ENCODE data around the gene ZNF354C.

DNA sequence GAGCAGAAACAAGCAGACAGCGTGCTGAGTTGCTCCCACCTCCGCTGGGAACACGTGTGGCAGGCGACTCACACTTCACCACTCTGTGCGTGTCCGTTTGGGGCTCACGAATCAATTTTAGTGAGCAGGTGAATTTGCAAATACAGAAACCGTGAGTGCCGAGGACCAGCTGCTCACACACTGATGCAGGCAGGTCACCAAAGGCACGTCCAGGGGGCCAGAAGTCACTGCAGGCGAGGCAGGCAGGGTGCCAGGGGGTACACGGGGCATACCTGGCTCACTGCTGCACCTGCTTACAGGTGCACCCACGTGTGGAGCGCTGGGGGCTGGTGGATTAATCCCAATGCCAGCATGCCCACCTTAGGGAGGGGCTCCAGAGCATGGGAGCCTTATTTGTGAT lies 68.8 kb downstream of the ZNF354C start:
- no peak for TF ChIP-seq POLR2A (IDR thresholded peaks at IDR 0.05)
- TF ChIP-seq, protein P1, sequence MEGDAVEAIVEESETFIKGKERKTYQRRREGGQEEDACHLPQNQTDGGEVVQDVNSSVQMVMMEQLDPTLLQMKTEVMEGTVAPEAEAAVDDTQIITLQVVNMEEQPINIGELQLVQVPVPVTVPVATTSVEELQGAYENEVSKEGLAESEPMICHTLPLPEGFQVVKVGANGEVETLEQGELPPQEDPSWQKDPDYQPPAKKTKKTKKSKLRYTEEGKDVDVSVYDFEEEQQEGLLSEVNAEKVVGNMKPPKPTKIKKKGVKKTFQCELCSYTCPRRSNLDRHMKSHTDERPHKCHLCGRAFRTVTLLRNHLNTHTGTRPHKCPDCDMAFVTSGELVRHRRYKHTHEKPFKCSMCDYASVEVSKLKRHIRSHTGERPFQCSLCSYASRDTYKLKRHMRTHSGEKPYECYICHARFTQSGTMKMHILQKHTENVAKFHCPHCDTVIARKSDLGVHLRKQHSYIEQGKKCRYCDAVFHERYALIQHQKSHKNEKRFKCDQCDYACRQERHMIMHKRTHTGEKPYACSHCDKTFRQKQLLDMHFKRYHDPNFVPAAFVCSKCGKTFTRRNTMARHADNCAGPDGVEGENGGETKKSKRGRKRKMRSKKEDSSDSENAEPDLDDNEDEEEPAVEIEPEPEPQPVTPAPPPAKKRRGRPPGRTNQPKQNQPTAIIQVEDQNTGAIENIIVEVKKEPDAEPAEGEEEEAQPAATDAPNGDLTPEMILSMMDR (IDR thresholded peaks at IDR 0.05), result no peak
